Neuron (in vitro differentiated cells): Measurements from ENCODE around the gene IFNGR2.
"Not testable (repeated sequence)": the region's sequence is repeated elsewhere in the genome, so short reads cannot be mapped to it uniquely, and the experiment has no call there.

Source experiments
- H2AFZ ChIP-seq: one replicate; pipeline ENCODE4 v1.6.1; 2013; ENCODE audit warnings: low read depth, mild to moderate bottlenecking, inconsistent platforms, low read length, moderate library complexity
- H3K27me3 ChIP-seq: one replicate; pipeline ENCODE4 v1.6.1; 2013; ENCODE audit warnings: low read length; ENCODE audit not compliant: insufficient read depth
- H3K36me3 ChIP-seq: one replicate; pipeline ENCODE4 v1.6.1; 2013; ENCODE audit warnings: low read length; ENCODE audit not compliant: insufficient read depth
- H3K4me1 ChIP-seq: one replicate; pipeline ENCODE4 v1.6.1; 2013; ENCODE audit warnings: low read length; ENCODE audit not compliant: insufficient read depth
- H3K4me3 ChIP-seq: 2 replicates; pipeline ENCODE4 v1.5.1; 2013; ENCODE audit warnings: mild to moderate bottlenecking, low read length, moderate library complexity
- H3K9me3 ChIP-seq: one replicate; pipeline ENCODE4 v1.6.1; 2013; ENCODE audit warnings: low read length

IFNGR2 gene

GRCh38 chr21:33369586-33369985, 33.6 kb upstream of the IFNGR2 start:
- Histone ChIP-seq H3K36me3 (no peaks in the 10 kb centered on the region), H3K27me3 (no peaks in the 10 kb centered on the region), H3K9me3 (peaks cover 18% of the 10 kb centered on the region), H3K4me3 (no peak overlapping the region), H3K4me1 (no peaks in the 10 kb centered on the region), H2AFZ (no peak overlapping the region)

- Histone ChIP-seq H3K4me3 (no peak overlapping the region), H3K36me3 (no peaks in the 10 kb centered on the region), H3K9me3 (peaks cover 18% of the 10 kb centered on the region), H3K4me1 (no peaks in the 10 kb centered on the region), H2AFZ (no peak overlapping the region), H3K27me3 (no peaks in the 10 kb centered on the region)
Observed at GRCh38 chr21:33370305-33370704, 32.9 kb upstream of the IFNGR2 start.

- Histone ChIP-seq H2AFZ (no peak overlapping the region), H3K9me3 (peaks cover 16% of the 10 kb centered on the region), H3K4me1 (no peaks in the 10 kb centered on the region), H3K4me3 (no peak overlapping the region), H3K27me3 (no peaks in the 10 kb centered on the region), H3K36me3 (no peaks in the 10 kb centered on the region)
Observed at GRCh38 chr21:33371366-33371765, 31.8 kb upstream of the IFNGR2 start.

GRCh38 chr21:33372582-33372981, 30.6 kb upstream of the IFNGR2 start:
- Histone ChIP-seq H3K27me3 (no peaks in the 10 kb centered on the region), H3K36me3 (no peaks in the 10 kb centered on the region), H3K9me3 (peaks cover 12% of the 10 kb centered on the region), H3K4me1 (no peaks in the 10 kb centered on the region), H3K4me3 (no peak overlapping the region), H2AFZ (no peak overlapping the region)

GRCh38 chr21:33373451-33373850, 29.8 kb upstream of the IFNGR2 start:
- H3K27me3 ChIP-seq, result no peaks in the 10 kb centered on the region
- H3K4me1 ChIP-seq, result no peaks in the 10 kb centered on the region
- no peaks in the 10 kb centered on the region for H3K36me3 ChIP-seq
- no peak overlapping the region for H2AFZ ChIP-seq
- H3K4me3 ChIP-seq, result no peak overlapping the region
- peaks cover 7% of the 10 kb centered on the region for H3K9me3 ChIP-seq

- Histone ChIP-seq H2AFZ (no peak overlapping the region), H3K9me3 (peaks cover 4% of the 10 kb centered on the region), H3K4me3 (no peak overlapping the region), H3K27me3 (no peaks in the 10 kb centered on the region), H3K4me1 (no peaks in the 10 kb centered on the region), H3K36me3 (no peaks in the 10 kb centered on the region)
Observed at GRCh38 chr21:33374080-33374449, 29.1 kb upstream of the IFNGR2 start.

GRCh38 chr21:33374450-33375096, 28.6 kb upstream of the IFNGR2 start:
- no peaks in the 10 kb centered on the region for H3K27me3 ChIP-seq
- H3K9me3 ChIP-seq, result peaks cover 2% of the 10 kb centered on the region
- H3K4me1 ChIP-seq, result no peaks in the 10 kb centered on the region
- no peaks in the 10 kb centered on the region for H3K36me3 ChIP-seq
- H3K4me3 ChIP-seq, result no peak overlapping the region
- H2AFZ ChIP-seq, result no peak overlapping the region

- H3K36me3 ChIP-seq, result no peaks in the 10 kb centered on the region
- H3K4me1 ChIP-seq, result no peaks in the 10 kb centered on the region
Observed at GRCh38 chr21:33375101-33375644, 28.0 kb upstream of the IFNGR2 start.

GRCh38 chr21:33377221-33377920, 25.8 kb upstream of the IFNGR2 start:
- Histone ChIP-seq H3K9me3 (no peaks in the 10 kb centered on the region), H3K4me3 (no peak overlapping the region), H3K36me3 (no peaks in the 10 kb centered on the region), H3K27me3 (no peaks in the 10 kb centered on the region), H3K4me1 (no peaks in the 10 kb centered on the region), H2AFZ (no peak overlapping the region)

More at GRCh38 chr21:33375101-33375644, 28.0 kb upstream of the IFNGR2 start:
- Histone ChIP-seq H2AFZ (no peak overlapping the region), H3K27me3 (no peaks in the 10 kb centered on the region), H3K4me3 (no peak overlapping the region), H3K9me3 (no peaks in the 10 kb centered on the region)

- H3K4me1 ChIP-seq, result peaks cover 2% of the 10 kb centered on the region
- H2AFZ ChIP-seq, result no peak overlapping the region
- no peaks in the 10 kb centered on the region for H3K9me3 ChIP-seq
- H3K4me3 ChIP-seq, result no peak overlapping the region
- H3K27me3 ChIP-seq, result no peaks in the 10 kb centered on the region
- no peaks in the 10 kb centered on the region for H3K36me3 ChIP-seq
Observed at GRCh38 chr21:33378081-33378480, 25.1 kb upstream of the IFNGR2 start.

- not testable (repeated sequence) for H2AFZ ChIP-seq, H3K4me3 ChIP-seq, H3K9me3 ChIP-seq, H3K4me1 ChIP-seq, H3K27me3 ChIP-seq, H3K36me3 ChIP-seq
Observed at GRCh38 chr21:33379934-33380333, 23.3 kb upstream of the IFNGR2 start.

- no peaks in the 10 kb centered on the region for H3K27me3 ChIP-seq
- no peak overlapping the region for H2AFZ ChIP-seq
- H3K36me3 ChIP-seq, result no peaks in the 10 kb centered on the region
- peaks cover 2% of the 10 kb centered on the region for H3K4me1 ChIP-seq
- H3K4me3 ChIP-seq, result no peak overlapping the region
- no peaks in the 10 kb centered on the region for H3K9me3 ChIP-seq
Observed at GRCh38 chr21:33380483-33380998, 22.7 kb upstream of the IFNGR2 start.

GRCh38 chr21:33381381-33381780, 21.8 kb upstream of the IFNGR2 start:
- not testable (repeated sequence) for H3K4me3 ChIP-seq, H3K27me3 ChIP-seq, H2AFZ ChIP-seq, H3K4me1 ChIP-seq, H3K36me3 ChIP-seq, H3K9me3 ChIP-seq
